K562 (cell line): Measurements from ENCODE around the gene SLC38A7. TPM values are rescaled to one million over a fixed set of nuclear protein-coding genes. Genes with fewer than 3 reads are reported as not detected.

ENCODE experiments used
- ASH1L ChIP-seq: fragments of 450-650 bp; IDR thresholded peaks from 2 replicates; pipeline ENCODE4 v1.6.1; 2018; ENCODE audit warnings: borderline replicate concordance, mild to moderate bottlenecking, low read depth; ENCODE audit not compliant: partially characterized antibody
- DMBX1 ChIP-seq: fragments of 250-450 bp; sonication (Bioruptor Pico); IDR thresholded peaks from 2 replicates; pipeline ENCODE4 v1.8.0; 2022; ENCODE audit warnings: inconsistent platforms, mild to moderate bottlenecking, moderate library complexity, borderline replicate concordance
- HMG20A ChIP-seq: fragments of 450-650 bp; formaldehyde crosslinking; conservative IDR thresholded peaks from 2 replicates; pipeline ENCODE4 v1.4.0; 2020; ENCODE audit warnings: mild to moderate bottlenecking, mixed read lengths
- ILF3 ChIP-seq: fragments of 450-650 bp; IDR thresholded peaks from 2 replicates; pipeline ENCODE4 v1.6.1; 2018; ENCODE audit warnings: antibody characterized with exemption, mild to moderate bottlenecking, moderate library complexity, borderline replicate concordance
- MCM7 ChIP-seq, 2 experiments: fragments of 450-650 bp; IDR thresholded peaks; 2 replicates each; pipeline ENCODE4 v1.6.1; 2016 to 2018
- NUFIP1 ChIP-seq: fragments of 450-650 bp; IDR thresholded peaks from 2 replicates; pipeline ENCODE4 v1.6.1; 2018; ENCODE audit not compliant: partially characterized antibody
- RUNX1 ChIP-seq: sonication (generic); IDR thresholded peaks from 2 replicates; pipeline ENCODE4 v1.6.1; 2016; ENCODE audit warnings: antibody characterized with exemption, low read depth
- TEAD2 ChIP-seq: fragments of 450-650 bp; IDR thresholded peaks from 2 replicates; pipeline ENCODE4 v1.6.1; 2016; ENCODE audit warnings: missing genetic modification characterization, control low read depth, missing compliant biosample characterization
- ZBTB8A ChIP-seq: fragments of 450-650 bp; IDR thresholded peaks from 2 replicates; pipeline ENCODE4 v1.6.1; 2018; ENCODE audit warnings: mild to moderate bottlenecking, moderate library complexity; ENCODE audit not compliant: partially characterized antibody
- ZNF184 ChIP-seq: sonication (generic); formaldehyde crosslinking; IDR thresholded peaks from 2 replicates; pipeline ENCODE4 v1.5.0; 2020; ENCODE audit warnings: missing genetic modification reagents
- ZNF224 ChIP-seq: sonication (generic); formaldehyde crosslinking; IDR thresholded peaks from 2 replicates; pipeline ENCODE4 v1.8.0; 2022; ENCODE audit warnings: mild to moderate bottlenecking, missing genetic modification reagents
- ZNF3 ChIP-seq: fragments of 250-450 bp; sonication (Bioruptor Pico); IDR thresholded peaks from 2 replicates; pipeline ENCODE4 v1.5.0; 2021; ENCODE audit warnings: mild to moderate bottlenecking, moderate library complexity
- ZNF408 ChIP-seq: fragments of 250-450 bp; sonication (Bioruptor Pico); IDR thresholded peaks from 2 replicates; pipeline ENCODE4 v1.4.0; 2020; ENCODE audit warnings: low read depth, mild to moderate bottlenecking, moderate library complexity
- polyA plus RNA-seq, 8 experiments: library from polyadenylated mRNA; depleted of rRNA in 4 of 8; stranded (reverse) in 5 of 8; unstranded in 3 of 8; fragments of >200 nt; fragmentation: Nextera tagmentation in 2 of 8; fragmentation: Illumina TruSeq in 1 of 8; extraction: Ambion mirVana in 2 of 8; extraction: Trizol in 1 of 8; gene quantifications; 2 replicates each; pipeline versions ENCODE4 v1.2.1 to v1.2.3, GENCODE V29; 2011 to 2014; ENCODE audit warnings: inconsistent platforms in 1 of 8, missing spikeins in 1 of 8
- total RNA-seq, 7 experiments: library from RNA; depleted of rRNA in 6 of 7; stranded (reverse); fragments of >200 nt in 6 of 7; fragmentation: Illumina TruSeq in 2 of 7; extraction: Trizol in 2 of 7; gene quantifications; 2 replicates each; pipeline versions ENCODE4 v1.2.1 to v1.2.3, GENCODE V29; 2011 to 2021; ENCODE audit warnings: low replicate concordance in 1 of 7
- TF ChIP-seq, protein P1 (sequence below): fragments of 250-450 bp; sonication (Bioruptor Pico); IDR thresholded peaks from 2 replicates; pipeline ENCODE4 v1.4.0; 2020; ENCODE audit warnings: mild to moderate bottlenecking, moderate library complexity
- TF ChIP-seq, protein P2 (sequence below): fragments of 250-450 bp; sonication (Bioruptor Pico); IDR thresholded peaks from 2 replicates; pipeline ENCODE4 v1.4.0; 2020; ENCODE audit warnings: mild to moderate bottlenecking
- TF ChIP-seq, protein P3 (sequence below): sonication (generic); formaldehyde crosslinking; IDR thresholded peaks from 2 replicates; pipeline ENCODE4 v1.8.1; 2023; ENCODE audit warnings: mild to moderate bottlenecking, missing genetic modification reagents
- TF ChIP-seq, protein P4 (sequence below): sonication (generic); formaldehyde crosslinking; IDR thresholded peaks from 2 replicates; pipeline ENCODE4 v1.9.0; 2022; ENCODE audit warnings: mild to moderate bottlenecking, missing genetic modification reagents
- TF ChIP-seq, protein P5 (sequence below): sonication (generic); formaldehyde crosslinking; IDR thresholded peaks from 2 replicates; pipeline ENCODE4 v1.8.0; 2022; ENCODE audit warnings: mild to moderate bottlenecking, missing genetic modification reagents

Gene SLC38A7
- total and polyA plus RNA-seq, 9 of the 15 experiments (the other 6 are each of a cell fraction or from before 2014, with no cell fraction given) = 2.7 to 12.2 (median 6.5) TPM

DNA sequence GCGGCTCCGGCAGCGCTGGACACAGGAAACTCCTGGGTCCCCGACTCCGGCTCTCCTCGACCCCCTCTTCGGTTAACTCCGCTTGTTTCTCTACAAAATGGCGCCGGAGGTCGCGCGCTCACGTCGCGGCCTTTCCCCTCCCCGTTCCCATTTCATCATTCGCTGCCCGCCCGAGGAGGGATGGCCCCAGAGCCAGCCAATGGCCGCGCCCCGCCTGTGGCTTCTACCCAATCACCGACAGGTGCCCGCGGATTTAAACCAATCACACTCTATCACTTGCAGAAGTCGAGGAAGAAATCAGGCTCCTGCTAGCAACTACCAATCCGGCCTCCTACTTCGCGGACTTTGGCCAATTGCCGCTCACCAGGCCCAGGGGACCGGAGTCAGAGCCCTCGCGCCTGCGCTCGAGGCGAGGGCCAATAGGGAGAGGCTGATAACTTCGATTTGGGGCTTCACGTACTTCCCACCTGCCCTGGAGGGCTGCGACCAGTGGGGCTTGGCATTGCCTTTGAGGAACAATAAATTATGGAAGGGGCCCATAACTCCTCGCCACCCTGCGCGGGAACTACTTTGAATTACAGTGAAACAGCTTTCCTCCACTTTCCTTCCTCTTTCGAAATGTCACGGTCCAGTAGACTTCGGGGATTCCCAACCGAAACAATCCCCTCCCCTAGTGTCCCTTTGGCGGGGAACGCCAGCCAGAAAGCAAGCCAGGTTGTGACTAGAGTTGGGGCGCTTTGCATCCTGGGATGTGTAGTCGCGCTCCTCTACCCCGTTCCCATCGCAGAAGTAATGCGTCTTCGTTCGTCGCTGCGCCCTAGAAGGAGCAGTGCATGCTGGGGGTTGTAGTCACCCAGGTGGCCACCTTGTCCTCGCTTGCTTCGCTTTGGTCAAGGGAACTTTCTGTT is 54.6 kb downstream of the SLC38A7 start, which contains the start of gene CNOT1 (continued):
- TF ChIP-seq ZBTB8A = no peak
- no peak for TF ChIP-seq ILF3
- TF ChIP-seq MCM7 (IDR thresholded peaks at IDR 0.05) = no peak
- no peak for TF ChIP-seq ZNF3 (CRISPR knock-in tag)
- TF ChIP-seq ZNF184 (CRISPR knock-in tag) = no peak
- TF ChIP-seq ZNF408 (CRISPR knock-in tag) = no peak
- TF ChIP-seq TEAD2 = no peak
- no peak for TF ChIP-seq HMG20A
- TF ChIP-seq, protein P1, sequence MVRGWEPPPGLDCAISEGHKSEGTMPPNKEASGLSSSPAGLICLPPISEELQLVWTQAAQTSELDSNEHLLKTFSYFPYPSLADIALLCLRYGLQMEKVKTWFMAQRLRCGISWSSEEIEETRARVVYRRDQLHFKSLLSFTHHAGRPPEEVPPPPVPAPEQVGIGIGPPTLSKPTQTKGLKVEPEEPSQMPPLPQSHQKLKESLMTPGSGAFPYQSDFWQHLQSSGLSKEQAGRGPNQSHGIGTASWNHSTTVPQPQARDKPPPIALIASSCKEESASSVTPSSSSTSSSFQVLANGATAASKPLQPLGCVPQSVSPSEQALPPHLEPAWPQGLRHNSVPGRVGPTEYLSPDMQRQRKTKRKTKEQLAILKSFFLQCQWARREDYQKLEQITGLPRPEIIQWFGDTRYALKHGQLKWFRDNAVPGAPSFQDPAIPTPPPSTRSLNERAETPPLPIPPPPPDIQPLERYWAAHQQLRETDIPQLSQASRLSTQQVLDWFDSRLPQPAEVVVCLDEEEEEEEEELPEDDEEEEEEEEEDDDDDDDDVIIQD (CRISPR knock-in tag) = no peak
- TF ChIP-seq NUFIP1 = no peak
- TF ChIP-seq RUNX1 = no peak
- TF ChIP-seq, protein P2, sequence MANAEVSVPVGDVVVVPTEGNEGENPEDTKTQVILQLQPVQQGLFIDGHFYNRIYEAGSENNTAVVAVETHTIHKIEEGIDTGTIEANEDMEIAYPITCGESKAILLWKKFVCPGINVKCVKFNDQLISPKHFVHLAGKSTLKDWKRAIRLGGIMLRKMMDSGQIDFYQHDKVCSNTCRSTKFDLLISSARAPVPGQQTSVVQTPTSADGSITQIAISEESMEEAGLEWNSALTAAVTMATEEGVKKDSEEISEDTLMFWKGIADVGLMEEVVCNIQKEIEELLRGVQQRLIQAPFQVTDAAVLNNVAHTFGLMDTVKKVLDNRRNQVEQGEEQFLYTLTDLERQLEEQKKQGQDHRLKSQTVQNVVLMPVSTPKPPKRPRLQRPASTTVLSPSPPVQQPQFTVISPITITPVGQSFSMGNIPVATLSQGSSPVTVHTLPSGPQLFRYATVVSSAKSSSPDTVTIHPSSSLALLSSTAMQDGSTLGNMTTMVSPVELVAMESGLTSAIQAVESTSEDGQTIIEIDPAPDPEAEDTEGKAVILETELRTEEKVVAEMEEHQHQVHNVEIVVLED = peak; percentile 78
- TF ChIP-seq, protein P3, sequence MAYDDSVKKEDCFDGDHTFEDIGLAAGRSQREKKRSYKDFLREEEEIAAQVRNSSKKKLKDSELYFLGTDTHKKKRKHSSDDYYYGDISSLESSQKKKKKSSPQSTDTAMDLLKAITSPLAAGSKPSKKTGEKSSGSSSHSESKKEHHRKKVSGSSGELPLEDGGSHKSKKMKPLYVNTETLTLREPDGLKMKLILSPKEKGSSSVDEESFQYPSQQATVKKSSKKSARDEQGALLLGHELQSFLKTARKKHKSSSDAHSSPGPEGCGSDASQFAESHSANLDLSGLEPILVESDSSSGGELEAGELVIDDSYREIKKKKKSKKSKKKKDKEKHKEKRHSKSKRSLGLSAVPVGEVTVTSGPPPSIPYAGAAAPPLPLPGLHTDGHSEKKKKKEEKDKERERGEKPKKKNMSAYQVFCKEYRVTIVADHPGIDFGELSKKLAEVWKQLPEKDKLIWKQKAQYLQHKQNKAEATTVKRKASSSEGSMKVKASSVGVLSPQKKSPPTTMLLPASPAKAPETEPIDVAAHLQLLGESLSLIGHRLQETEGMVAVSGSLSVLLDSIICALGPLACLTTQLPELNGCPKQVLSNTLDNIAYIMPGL (CRISPR knock-in tag) = peak; percentile 52; the same call in 1 of the 2 replicates
- TF ChIP-seq ZNF224 = no peak
- TF ChIP-seq DMBX1 = peak; percentile 74; the same call in 1 of the 2 replicates
- TF ChIP-seq, protein P4, sequence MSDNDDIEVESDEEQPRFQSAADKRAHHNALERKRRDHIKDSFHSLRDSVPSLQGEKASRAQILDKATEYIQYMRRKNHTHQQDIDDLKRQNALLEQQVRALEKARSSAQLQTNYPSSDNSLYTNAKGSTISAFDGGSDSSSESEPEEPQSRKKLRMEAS (CRISPR knock-in tag) = peak; percentile 78
- TF ChIP-seq, protein P5, sequence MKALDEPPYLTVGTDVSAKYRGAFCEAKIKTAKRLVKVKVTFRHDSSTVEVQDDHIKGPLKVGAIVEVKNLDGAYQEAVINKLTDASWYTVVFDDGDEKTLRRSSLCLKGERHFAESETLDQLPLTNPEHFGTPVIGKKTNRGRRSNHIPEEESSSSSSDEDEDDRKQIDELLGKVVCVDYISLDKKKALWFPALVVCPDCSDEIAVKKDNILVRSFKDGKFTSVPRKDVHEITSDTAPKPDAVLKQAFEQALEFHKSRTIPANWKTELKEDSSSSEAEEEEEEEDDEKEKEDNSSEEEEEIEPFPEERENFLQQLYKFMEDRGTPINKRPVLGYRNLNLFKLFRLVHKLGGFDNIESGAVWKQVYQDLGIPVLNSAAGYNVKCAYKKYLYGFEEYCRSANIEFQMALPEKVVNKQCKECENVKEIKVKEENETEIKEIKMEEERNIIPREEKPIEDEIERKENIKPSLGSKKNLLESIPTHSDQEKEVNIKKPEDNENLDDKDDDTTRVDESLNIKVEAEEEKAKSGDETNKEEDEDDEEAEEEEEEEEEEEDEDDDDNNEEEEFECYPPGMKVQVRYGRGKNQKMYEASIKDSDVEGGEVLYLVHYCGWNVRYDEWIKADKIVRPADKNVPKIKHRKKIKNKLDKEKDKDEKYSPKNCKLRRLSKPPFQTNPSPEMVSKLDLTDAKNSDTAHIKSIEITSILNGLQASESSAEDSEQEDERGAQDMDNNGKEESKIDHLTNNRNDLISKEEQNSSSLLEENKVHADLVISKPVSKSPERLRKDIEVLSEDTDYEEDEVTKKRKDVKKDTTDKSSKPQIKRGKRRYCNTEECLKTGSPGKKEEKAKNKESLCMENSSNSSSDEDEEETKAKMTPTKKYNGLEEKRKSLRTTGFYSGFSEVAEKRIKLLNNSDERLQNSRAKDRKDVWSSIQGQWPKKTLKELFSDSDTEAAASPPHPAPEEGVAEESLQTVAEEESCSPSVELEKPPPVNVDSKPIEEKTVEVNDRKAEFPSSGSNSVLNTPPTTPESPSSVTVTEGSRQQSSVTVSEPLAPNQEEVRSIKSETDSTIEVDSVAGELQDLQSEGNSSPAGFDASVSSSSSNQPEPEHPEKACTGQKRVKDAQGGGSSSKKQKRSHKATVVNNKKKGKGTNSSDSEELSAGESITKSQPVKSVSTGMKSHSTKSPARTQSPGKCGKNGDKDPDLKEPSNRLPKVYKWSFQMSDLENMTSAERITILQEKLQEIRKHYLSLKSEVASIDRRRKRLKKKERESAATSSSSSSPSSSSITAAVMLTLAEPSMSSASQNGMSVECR (CRISPR knock-in tag) = peak; percentile 66
- peak; percentile 99 for TF ChIP-seq ASH1L
